ENCODE results near the gene MANBA. TPM values are rescaled to one million over a fixed set of nuclear protein-coding genes. Genes with fewer than 3 reads are reported as not detected.
A peak's percentile ranks its signal among the peaks of the same experiment; 100 is the strongest.

MANBA gene
- total and polyA plus RNA-seq, 2 of the 4 experiments (the other 2 are of a cell fraction) = 11.5 to 17.2 TPM

DNA sequence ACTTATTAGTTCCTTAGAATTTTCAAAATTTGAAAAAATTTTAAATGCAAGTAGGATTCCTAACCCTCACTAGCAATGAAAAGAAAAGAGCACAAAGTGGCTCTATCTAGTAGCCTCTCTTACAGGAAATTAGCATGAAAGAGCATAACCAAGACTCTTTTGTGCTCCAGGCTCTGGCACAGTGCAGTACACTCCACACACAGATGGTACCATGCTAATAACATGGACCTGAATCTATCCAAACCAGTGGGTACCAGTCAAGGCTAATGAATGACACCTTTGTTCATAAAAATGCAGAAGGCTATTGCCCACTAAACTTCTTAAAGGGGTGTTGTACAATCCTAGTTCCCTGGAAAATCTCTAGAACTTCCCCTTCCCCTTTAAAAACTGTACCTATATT lies 119.0 kb downstream of the MANBA start:
- no peak overlapping the region for H3K27ac ChIP-seq (ENCODE audit: insufficient read depth, low read length)
- no peak overlapping the region for H3K18ac ChIP-seq (ENCODE audit: low read depth, low read length)
- POLR2A ChIA-PET (ENCODE audit: unreplicated experiment) = no interaction called here
- no peak overlapping the region for H4K91ac ChIP-seq (ENCODE audit: insufficient read depth, low read depth, low read length)
- no peak overlapping the region for H3K4me3 ChIP-seq (ENCODE audit: insufficient read depth, low read depth, low read length)
- no peak overlapping the region for H2BK15ac ChIP-seq (ENCODE audit: low read depth, low read length)
- no peak for ATAC-seq (ENCODE audit: low read depth)
- no peak for TF ChIP-seq POLR2A (IDR thresholded peaks at IDR 0.05; ENCODE audit: low read depth, low read length)
- no peak overlapping the region for H2BK120ac ChIP-seq (ENCODE audit: low read depth, low read length)
- H3K23ac ChIP-seq (ENCODE audit: low read depth, low read length) = no peak overlapping the region
- H3K14ac ChIP-seq (replicated peaks; ENCODE audit: low read depth, low read length) = no peak overlapping the region
- intact Hi-C loops (cut with micrococcal nuclease) (no loop called here), dilution Hi-C loops (cut with HindIII; ENCODE audit: low sequenced_read_pairs, unreplicated experiment) (no loop called here), in situ Hi-C loops (cut with MboI; ENCODE audit: low sequenced_read_pairs) (no loop called here)
- H2BK20ac ChIP-seq (ENCODE audit: low read depth, low read length) = no peak overlapping the region
- no peak overlapping the region for H2AFZ ChIP-seq (replicated peaks; ENCODE audit: low read length, poor library complexity)
- H4K8ac ChIP-seq (ENCODE audit: low read depth in 2 of 2, low read length in 2 of 2) = no peak overlapping the region
- H3K79me1 ChIP-seq (ENCODE audit: low read depth in 1 of 2, low read length in 2 of 2) = 0 out of 4 replicates have a peak, but pooled peaks cover 0 to 3% of the 10 kb centered on the region in 2 experiments
- H2AK9ac ChIP-seq (replicated peaks; ENCODE audit: low read depth, low read length, poor library complexity) = no peak overlapping the region
- H3K9ac ChIP-seq (ENCODE audit: low read depth, low read length) = no peak overlapping the region
- H4K20me1 ChIP-seq (ENCODE audit: insufficient read depth, low read length) = no peaks in the 10 kb centered on the region
- H3K9me1 ChIP-seq (ENCODE audit: insufficient read depth, low read length) = peaks cover 3% of the 10 kb centered on the region; the same call in 1 of the 2 replicates
- H3K4me1 ChIP-seq (ENCODE audit: control insufficient read depth, insufficient read depth, low read length) = peaks cover 8% of the 10 kb centered on the region
- peaks cover 15% of the 10 kb centered on the region for H3K36me3 ChIP-seq (ENCODE audit: control insufficient read depth, insufficient read depth, low read length)
- no peaks in the 10 kb centered on the region for H3K27me3 ChIP-seq (ENCODE audit: control insufficient read depth, insufficient read depth, low read length)
- CTCF ChIA-PET = no interaction called here
- H3K9me3 ChIP-seq (ENCODE audit: control insufficient read depth, insufficient read depth, low read length) = no peaks in the 10 kb centered on the region
- no peak overlapping the region for H3K56ac ChIP-seq (ENCODE audit: extremely low read depth, insufficient read depth, low read length)
- no peak overlapping the region for H3K4ac ChIP-seq (ENCODE audit: low read depth, low read length)
- 0 out of 2 replicates have a peak overlapping the region, but pooled peaks have one; percentile 13 for H2AK5ac ChIP-seq (ENCODE audit: low read depth, low read length)
- H4K5ac ChIP-seq (ENCODE audit: low read depth, low read length) = no peak overlapping the region
- BruUV-seq (replicated peaks) = no TSS peak
- H3K4me2 ChIP-seq (ENCODE audit: low read depth, low read length) = no peak overlapping the region
- no peak overlapping the region for H2BK5ac ChIP-seq (ENCODE audit: low read depth, low read length, poor library complexity, severe bottlenecking)
- no peak for DNase-seq
